ENCODE results near the gene RDH16. TPM values are rescaled to one million over a fixed set of nuclear protein-coding genes. Genes with fewer than 3 reads are reported as not detected.
"Not testable (repeated sequence)": the region's sequence is repeated elsewhere in the genome, so short reads cannot be mapped to it uniquely, and the experiment has no call there.

The RDH16 gene
- polyA plus RNA-seq, 4 donors: 0.12 to 0.30 TPM; not detected in 2

DNA sequence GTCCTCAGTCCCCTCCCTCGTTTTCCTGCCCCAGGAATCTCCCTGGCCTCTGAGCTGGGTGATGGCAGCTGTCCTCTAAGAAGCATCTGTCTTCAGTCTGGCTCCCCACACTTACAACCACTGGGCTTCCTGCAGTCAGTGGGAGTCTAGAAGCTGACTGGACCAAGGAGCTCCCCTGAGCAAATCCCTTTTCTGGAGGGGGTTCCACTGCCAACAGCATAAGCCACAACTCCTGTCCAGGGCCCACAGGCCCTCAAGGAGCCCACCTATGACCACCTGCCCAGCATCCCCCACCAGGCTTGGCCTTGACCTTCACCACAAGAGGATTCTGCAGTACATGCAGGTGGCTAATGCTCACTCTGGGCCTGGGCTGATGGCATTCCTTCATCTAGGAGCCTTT, 4.1 kb downstream of the RDH16 start:
- H3K4me3 ChIP-seq (ENCODE audit: low read depth in 1 of 3, low read length in 3 of 3): no peak overlapping the region
- H3K36me3 ChIP-seq (ENCODE audit: control insufficient read depth in 3 of 3, insufficient read depth in 2 of 3, low read depth in 1 of 3, low read length in 3 of 3): no peaks in the 10 kb centered on the region
- WGBS, 3 donors: 6 to 20% (median 14%) methylated on average over 1 of the region's 1 CpG
- peaks cover 0 to 6% (median 4%) of the 10 kb centered on the region in 3 donors for H3K4me1 ChIP-seq (ENCODE audit: control insufficient read depth in 3 of 3, insufficient read depth in 2 of 3, low read depth in 1 of 3, low read length in 2 of 3)
- H3K27ac ChIP-seq (ENCODE audit: low read depth in 1 of 3, low read length in 2 of 3): no peak overlapping the region
- H3K9me3 ChIP-seq (ENCODE audit: control insufficient read depth in 2 of 2, insufficient read depth in 1 of 2, low read depth in 1 of 2, low read length in 1 of 2): peaks cover 0 to 9% of the 10 kb centered on the region in 2 donors
- DNase-seq: no peak
- no peaks in the 10 kb centered on the region for H3K27me3 ChIP-seq (ENCODE audit: control insufficient read depth in 3 of 3, insufficient read depth in 3 of 3, low read length in 3 of 3)
- no peak for FAIRE-seq

GRCh38 chr12:56951582-56952339, 5.6 kb downstream of the RDH16 start:
- Histone ChIP-seq H3K4me1 (ENCODE audit: control insufficient read depth in 3 of 3, insufficient read depth in 2 of 3, low read depth in 1 of 3, low read length in 2 of 3) (no peaks in the 10 kb centered on the region), H3K4me3 (ENCODE audit: low read depth in 1 of 3, low read length in 3 of 3) (no peak overlapping the region), H3K27me3 (ENCODE audit: control insufficient read depth in 3 of 3, insufficient read depth in 3 of 3, low read length in 3 of 3) (no peaks in the 10 kb centered on the region), H3K9me3 (ENCODE audit: control insufficient read depth in 2 of 2, insufficient read depth in 1 of 2, low read depth in 1 of 2, low read length in 1 of 2) (no peaks in the 10 kb centered on the region), H3K36me3 (ENCODE audit: control insufficient read depth in 3 of 3, insufficient read depth in 2 of 3, low read depth in 1 of 3, low read length in 3 of 3) (no peaks in the 10 kb centered on the region), H3K27ac (ENCODE audit: low read depth in 1 of 3, low read length in 2 of 3) (no peak overlapping the region)
- no peak for FAIRE-seq
- DNase-seq: no peak
- WGBS, 3 donors: 78 to 86% (median 83%) methylated on average over 11 of the region's 11 CpGs

DNA sequence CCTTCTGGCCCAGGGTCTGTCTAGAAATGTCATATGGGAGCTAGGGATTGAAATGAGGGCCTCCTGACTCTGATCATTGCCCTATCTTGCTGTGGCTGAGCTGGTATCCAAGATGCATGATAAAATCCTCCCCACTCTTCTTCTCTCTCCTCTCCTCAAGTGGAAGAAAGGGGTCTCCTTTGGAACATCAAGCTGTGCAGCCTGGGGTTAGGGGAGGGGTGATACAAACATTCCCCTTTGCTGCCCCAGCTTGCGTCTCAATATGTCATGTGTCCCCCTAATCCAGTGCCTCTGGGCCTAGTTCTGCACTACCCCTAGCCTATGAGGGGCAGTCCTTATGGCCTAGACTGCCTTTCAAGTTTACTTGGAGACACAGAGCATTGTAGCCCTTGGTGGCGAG, 8.5 kb downstream of the RDH16 start:
- 93 to 99% (median 95%) methylated on average over 2 of the region's 2 CpGs for WGBS, 3 donors
- Histone ChIP-seq H3K27ac (ENCODE audit: low read depth in 1 of 3, low read length in 2 of 3) (no peak overlapping the region), H3K9me3 (ENCODE audit: control insufficient read depth in 2 of 2, insufficient read depth in 1 of 2, low read depth in 1 of 2, low read length in 1 of 2) (no peaks in the 10 kb centered on the region), H3K4me3 (ENCODE audit: low read depth in 1 of 3, low read length in 3 of 3) (no peak overlapping the region), H3K36me3 (ENCODE audit: control insufficient read depth in 3 of 3, insufficient read depth in 2 of 3, low read depth in 1 of 3, low read length in 3 of 3) (no peaks in the 10 kb centered on the region), H3K4me1 (ENCODE audit: control insufficient read depth in 3 of 3, insufficient read depth in 2 of 3, low read depth in 1 of 3, low read length in 2 of 3) (no peaks in the 10 kb centered on the region), H3K27me3 (ENCODE audit: control insufficient read depth in 3 of 3, insufficient read depth in 3 of 3, low read length in 3 of 3) (no peaks in the 10 kb centered on the region)
- no peak for FAIRE-seq
- no peak for DNase-seq

- no peaks in the 10 kb centered on the region for H3K27me3 ChIP-seq (ENCODE audit: control insufficient read depth in 3 of 3, insufficient read depth in 3 of 3, low read length in 3 of 3)
- H3K27ac ChIP-seq (ENCODE audit: low read depth in 1 of 3, low read length in 2 of 3): no peak overlapping the region
- no peaks in the 10 kb centered on the region for H3K9me3 ChIP-seq (ENCODE audit: control insufficient read depth in 2 of 2, insufficient read depth in 1 of 2, low read depth in 1 of 2, low read length in 1 of 2)
- FAIRE-seq (no peak), DNase-seq (no peak)
- H3K36me3 ChIP-seq (ENCODE audit: control insufficient read depth in 3 of 3, insufficient read depth in 2 of 3, low read depth in 1 of 3, low read length in 3 of 3): no peaks in the 10 kb centered on the region
- H3K4me3 ChIP-seq (ENCODE audit: low read depth in 1 of 3, low read length in 3 of 3): no peak overlapping the region
- no peaks in the 10 kb centered on the region for H3K4me1 ChIP-seq (ENCODE audit: control insufficient read depth in 3 of 3, insufficient read depth in 2 of 3, low read depth in 1 of 3, low read length in 2 of 3)
Measured at GRCh38 chr12:56948457-56948777, 9.0 kb downstream of the RDH16 start.

DNA sequence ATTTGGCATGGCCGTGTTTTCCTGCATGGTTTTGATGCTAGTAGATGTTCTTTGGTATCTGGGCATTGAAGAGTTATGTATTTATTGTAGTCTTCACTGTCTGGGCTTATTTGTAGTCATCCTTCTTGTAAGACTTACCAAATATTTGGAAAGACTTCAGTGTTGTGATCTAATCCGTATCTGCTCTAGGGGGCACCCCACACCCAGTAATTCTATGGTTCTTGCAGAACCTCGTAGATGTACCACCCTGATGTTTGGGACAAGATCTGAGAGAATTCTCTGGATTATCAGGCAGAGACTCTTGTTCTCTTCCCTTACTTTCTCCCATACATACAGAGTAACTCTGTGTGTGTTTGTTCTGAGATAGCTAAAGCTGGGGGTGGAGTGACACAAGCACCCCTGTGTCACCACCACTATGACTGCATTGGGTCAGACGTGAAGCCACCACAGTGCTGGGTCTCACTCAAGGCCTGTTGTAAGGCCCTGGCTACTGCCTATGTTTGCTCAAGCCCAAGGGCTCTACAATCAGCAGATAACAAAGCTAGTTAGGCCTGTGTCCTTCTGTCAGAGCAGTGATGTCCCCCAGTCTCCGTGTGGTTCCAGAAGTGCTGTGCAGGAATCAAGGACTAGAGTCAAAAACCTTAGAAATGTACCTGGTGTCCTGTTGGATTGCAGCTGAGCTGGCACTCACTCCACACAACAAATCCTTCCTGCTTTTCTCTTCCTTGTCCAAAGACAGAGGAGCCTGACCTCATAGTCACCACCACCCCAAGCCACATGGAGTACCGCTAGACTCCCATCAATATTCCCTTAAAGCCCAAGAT, 9.6 kb downstream of the RDH16 start:
- Histone ChIP-seq H3K27me3 (ENCODE audit: control insufficient read depth in 3 of 3, insufficient read depth in 3 of 3, low read length in 3 of 3) (no peaks in the 10 kb centered on the region), H3K9me3 (ENCODE audit: control insufficient read depth in 2 of 2, insufficient read depth in 1 of 2, low read depth in 1 of 2, low read length in 1 of 2) (no peaks in the 10 kb centered on the region), H3K4me3 (ENCODE audit: low read depth in 1 of 3, low read length in 3 of 3) (no peak overlapping the region), H3K4me1 (ENCODE audit: control insufficient read depth in 3 of 3, insufficient read depth in 2 of 3, low read depth in 1 of 3, low read length in 2 of 3) (no peaks in the 10 kb centered on the region), H3K36me3 (ENCODE audit: control insufficient read depth in 3 of 3, insufficient read depth in 2 of 3, low read depth in 1 of 3, low read length in 3 of 3) (no peaks in the 10 kb centered on the region), H3K27ac (ENCODE audit: low read depth in 1 of 3, low read length in 2 of 3) (no peak overlapping the region)
- no peak for DNase-seq
- WGBS, 3 donors: 71 to 83% (median 77%) methylated on average over 6 of the region's 6 CpGs
- no peak for FAIRE-seq

DNA sequence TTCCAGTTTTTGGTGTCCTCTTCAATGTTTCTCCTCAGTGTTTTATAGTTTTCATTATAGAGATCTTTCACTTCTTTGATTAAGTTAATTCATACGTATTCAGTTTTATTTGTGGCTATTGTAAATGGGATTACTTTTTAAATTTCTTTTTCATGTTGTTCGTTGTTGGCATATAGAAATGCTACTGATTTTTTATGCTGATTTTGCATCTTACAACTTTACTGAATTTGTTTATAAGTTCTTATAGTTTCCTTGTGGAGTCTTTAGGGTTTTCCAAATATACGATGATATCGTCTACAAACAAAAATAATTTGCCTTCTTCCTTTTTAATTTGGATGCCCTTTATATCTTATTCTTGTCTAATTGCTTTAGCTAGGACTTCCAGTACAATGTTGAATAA, 13.5 kb downstream of the RDH16 start:
- WGBS, 3 donors: 91 to 96% (median 94%) methylated on average over 4 of the region's 4 CpGs

GRCh38 chr12:56943374-56943773, 14.0 kb downstream of the RDH16 start:
- H3K27ac ChIP-seq (ENCODE audit: low read depth in 1 of 3, low read length in 2 of 3); H3K4me1 ChIP-seq (ENCODE audit: control insufficient read depth in 3 of 3, insufficient read depth in 2 of 3, low read depth in 1 of 3, low read length in 2 of 3); H3K9me3 ChIP-seq (ENCODE audit: control insufficient read depth in 2 of 2, insufficient read depth in 1 of 2, low read depth in 1 of 2, low read length in 1 of 2); FAIRE-seq; H3K36me3 ChIP-seq (ENCODE audit: control insufficient read depth in 3 of 3, insufficient read depth in 2 of 3, low read depth in 1 of 3, low read length in 3 of 3); DNase-seq; H3K27me3 ChIP-seq (ENCODE audit: control insufficient read depth in 3 of 3, insufficient read depth in 3 of 3, low read length in 3 of 3); H3K4me3 ChIP-seq (ENCODE audit: low read depth in 1 of 3, low read length in 3 of 3): not testable (repeated sequence)
- 66 to 92% (median 89%) methylated on average over 1 of the region's 1 CpG for WGBS, 3 donors

More for the DNA sequence above, 13.5 kb downstream of the RDH16 start:
- FAIRE-seq (no peak), DNase-seq (no peak)
- no peak overlapping the region for H3K27ac ChIP-seq (ENCODE audit: low read depth in 1 of 3, low read length in 2 of 3)
- H3K27me3 ChIP-seq (ENCODE audit: control insufficient read depth in 3 of 3, insufficient read depth in 3 of 3, low read length in 3 of 3): no peaks in the 10 kb centered on the region
- H3K4me3 ChIP-seq (ENCODE audit: low read depth in 1 of 3, low read length in 3 of 3): no peak overlapping the region
- H3K36me3 ChIP-seq (ENCODE audit: control insufficient read depth in 3 of 3, insufficient read depth in 2 of 3, low read depth in 1 of 3, low read length in 3 of 3): no peaks in the 10 kb centered on the region
- H3K9me3 ChIP-seq (ENCODE audit: control insufficient read depth in 2 of 2, insufficient read depth in 1 of 2, low read depth in 1 of 2, low read length in 1 of 2): no peaks in the 10 kb centered on the region
- peaks cover 0 to 8% (median 0%) of the 10 kb centered on the region in 3 donors for H3K4me1 ChIP-seq (ENCODE audit: control insufficient read depth in 3 of 3, insufficient read depth in 2 of 3, low read depth in 1 of 3, low read length in 2 of 3)

GRCh38 chr12:56941299-56942017, 15.9 kb downstream of the RDH16 start:
- Histone ChIP-seq H3K4me1 (ENCODE audit: control insufficient read depth in 3 of 3, insufficient read depth in 2 of 3, low read depth in 1 of 3, low read length in 2 of 3) (peaks cover 0 to 8% (median 0%) of the 10 kb centered on the region in 3 donors), H3K27me3 (ENCODE audit: control insufficient read depth in 3 of 3, insufficient read depth in 3 of 3, low read length in 3 of 3) (no peaks in the 10 kb centered on the region), H3K27ac (ENCODE audit: low read depth in 1 of 3, low read length in 2 of 3) (no peak overlapping the region), H3K9me3 (ENCODE audit: control insufficient read depth in 2 of 2, insufficient read depth in 1 of 2, low read depth in 1 of 2, low read length in 1 of 2) (no peaks in the 10 kb centered on the region), H3K36me3 (ENCODE audit: control insufficient read depth in 3 of 3, insufficient read depth in 2 of 3, low read depth in 1 of 3, low read length in 3 of 3) (no peaks in the 10 kb centered on the region), H3K4me3 (ENCODE audit: low read depth in 1 of 3, low read length in 3 of 3) (no peak overlapping the region)
- DNase-seq (peak; percentile 4 to 52), FAIRE-seq (no peak)
- WGBS, 3 donors: 21 to 54% (median 39%) methylated on average over 2 to 3 of the region's 3 CpGs

Measured in small intestine (tissue), 7 donors.